ENCODE data around the gene GMDS.

GMDS gene

DNA sequence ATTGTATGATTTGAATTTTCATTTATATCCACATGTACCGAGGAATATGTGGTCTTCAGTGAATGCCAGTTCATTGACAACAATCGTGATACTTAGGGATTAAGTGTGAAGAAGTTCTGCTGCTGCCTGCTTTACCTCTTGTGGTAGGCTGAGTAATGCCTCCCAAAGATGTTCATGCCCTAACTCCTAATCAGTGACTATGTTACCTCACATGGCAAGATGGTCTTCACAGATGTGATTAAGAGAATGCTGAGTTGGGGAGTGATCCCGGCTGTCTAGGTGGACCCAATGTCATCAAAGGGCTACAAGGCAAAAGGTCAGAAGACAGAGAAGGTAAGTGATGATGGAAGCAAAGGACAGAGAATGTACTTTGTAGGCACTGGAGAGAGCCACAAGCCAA lies 454.7 kb downstream of the GMDS start:
- no peak overlapping the region for H2AFZ ChIP-seq (ENCODE audit: low read depth, low read length)
- H3K4me2 ChIP-seq (ENCODE audit: low read length) = no peak overlapping the region
- H3K36me3 ChIP-seq (replicated peaks; ENCODE audit: low read depth, low read length) = no peaks in the 10 kb centered on the region
- TF ChIP-seq, protein P1, sequence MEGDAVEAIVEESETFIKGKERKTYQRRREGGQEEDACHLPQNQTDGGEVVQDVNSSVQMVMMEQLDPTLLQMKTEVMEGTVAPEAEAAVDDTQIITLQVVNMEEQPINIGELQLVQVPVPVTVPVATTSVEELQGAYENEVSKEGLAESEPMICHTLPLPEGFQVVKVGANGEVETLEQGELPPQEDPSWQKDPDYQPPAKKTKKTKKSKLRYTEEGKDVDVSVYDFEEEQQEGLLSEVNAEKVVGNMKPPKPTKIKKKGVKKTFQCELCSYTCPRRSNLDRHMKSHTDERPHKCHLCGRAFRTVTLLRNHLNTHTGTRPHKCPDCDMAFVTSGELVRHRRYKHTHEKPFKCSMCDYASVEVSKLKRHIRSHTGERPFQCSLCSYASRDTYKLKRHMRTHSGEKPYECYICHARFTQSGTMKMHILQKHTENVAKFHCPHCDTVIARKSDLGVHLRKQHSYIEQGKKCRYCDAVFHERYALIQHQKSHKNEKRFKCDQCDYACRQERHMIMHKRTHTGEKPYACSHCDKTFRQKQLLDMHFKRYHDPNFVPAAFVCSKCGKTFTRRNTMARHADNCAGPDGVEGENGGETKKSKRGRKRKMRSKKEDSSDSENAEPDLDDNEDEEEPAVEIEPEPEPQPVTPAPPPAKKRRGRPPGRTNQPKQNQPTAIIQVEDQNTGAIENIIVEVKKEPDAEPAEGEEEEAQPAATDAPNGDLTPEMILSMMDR (IDR thresholded peaks at IDR 0.05; ENCODE audit: low read depth, low read length) = no peak
- TF ChIP-seq EZH2phosphoT487 (IDR thresholded peaks at IDR 0.05; ENCODE audit: low read depth) = no peak
- no peaks in the 10 kb centered on the region for H3K27me3 ChIP-seq (ENCODE audit: low read depth, low read length)
- no peaks in the 10 kb centered on the region for H4K20me1 ChIP-seq (ENCODE audit: insufficient read depth, low read length)
- H3K4me3 ChIP-seq (ENCODE audit: low read length) = no peak overlapping the region
- no peak overlapping the region for H3K27ac ChIP-seq (ENCODE audit: low read length)
- H3K4me1 ChIP-seq (ENCODE audit: low read length) = peaks cover 55% of the 10 kb centered on the region
- H3K9me3 ChIP-seq (ENCODE audit: insufficient read depth, low read length) = no peaks in the 10 kb centered on the region
- no peak overlapping the region for H3K9ac ChIP-seq (ENCODE audit: low read length)
- H3K79me2 ChIP-seq (ENCODE audit: low read length) = no peaks in the 10 kb centered on the region

DNA sequence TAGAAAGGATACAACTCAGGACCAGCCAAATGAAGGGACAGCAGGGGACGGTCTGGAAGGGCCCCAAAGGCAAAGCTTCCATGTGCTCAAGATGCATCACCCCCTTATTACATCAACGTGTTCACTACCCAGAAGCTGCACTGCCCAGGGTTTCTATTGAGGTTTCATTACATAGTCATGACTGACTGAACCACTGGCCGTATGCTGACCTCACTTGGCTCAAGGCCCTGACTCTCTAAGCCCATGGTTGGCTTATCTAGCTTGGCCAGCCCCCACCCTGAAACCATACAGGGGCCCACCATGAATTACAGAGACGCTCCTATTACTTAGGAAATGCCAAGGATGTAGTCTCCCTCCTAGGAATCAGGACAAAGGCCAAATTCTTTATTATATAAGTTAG lies 456.3 kb downstream of the GMDS start:
- Histone ChIP-seq H3K4me3 (ENCODE audit: low read length) (no peak overlapping the region), H3K36me3 (replicated peaks; ENCODE audit: low read depth, low read length) (no peaks in the 10 kb centered on the region), H3K27me3 (ENCODE audit: low read depth, low read length) (no peaks in the 10 kb centered on the region), H3K4me1 (ENCODE audit: low read length) (peaks cover 46% of the 10 kb centered on the region), H3K27ac (ENCODE audit: low read length) (no peak overlapping the region), H3K9ac (ENCODE audit: low read length) (no peak overlapping the region), H3K4me2 (ENCODE audit: low read length) (no peak overlapping the region), H4K20me1 (ENCODE audit: insufficient read depth, low read length) (no peaks in the 10 kb centered on the region), H2AFZ (ENCODE audit: low read depth, low read length) (no peak overlapping the region), H3K9me3 (ENCODE audit: insufficient read depth, low read length) (no peaks in the 10 kb centered on the region), H3K79me2 (ENCODE audit: low read length) (no peaks in the 10 kb centered on the region)
- TF ChIP-seq, protein P1 (IDR thresholded peaks at IDR 0.05; ENCODE audit: low read depth, low read length) = no peak
- no peak for TF ChIP-seq EZH2phosphoT487 (IDR thresholded peaks at IDR 0.05; ENCODE audit: low read depth)

DNA sequence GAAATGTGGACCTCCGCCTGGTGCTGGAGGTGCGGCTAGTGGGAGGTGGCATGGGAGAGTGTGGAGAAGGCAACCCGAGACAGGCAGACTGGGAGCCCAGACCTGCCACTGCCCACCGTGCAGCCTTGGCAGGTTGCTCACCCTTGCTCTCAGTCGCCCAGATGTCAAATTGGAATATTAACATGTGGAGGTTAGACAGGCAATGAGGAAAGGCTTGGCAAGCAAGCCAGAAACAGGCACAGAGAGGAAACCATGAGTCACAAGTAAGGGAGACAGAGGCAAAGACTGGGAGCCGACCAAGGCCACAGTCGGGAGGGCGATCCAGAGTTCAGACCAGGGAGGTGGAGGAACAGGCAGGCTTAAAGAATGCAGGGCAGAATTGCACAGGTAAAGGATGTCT lies 457.5 kb downstream of the GMDS start:
- no peaks in the 10 kb centered on the region for H3K27me3 ChIP-seq (ENCODE audit: low read depth, low read length)
- H3K36me3 ChIP-seq (replicated peaks; ENCODE audit: low read depth, low read length) = no peaks in the 10 kb centered on the region
- H3K4me2 ChIP-seq (ENCODE audit: low read length) = no peak overlapping the region
- no peaks in the 10 kb centered on the region for H4K20me1 ChIP-seq (ENCODE audit: insufficient read depth, low read length)
- H3K4me3 ChIP-seq (ENCODE audit: low read length) = no peak overlapping the region
- H2AFZ ChIP-seq (ENCODE audit: low read depth, low read length) = no peak overlapping the region
- H3K4me1 ChIP-seq (ENCODE audit: low read length) = peaks cover 39% of the 10 kb centered on the region
- TF ChIP-seq EZH2phosphoT487 (IDR thresholded peaks at IDR 0.05; ENCODE audit: low read depth) = no peak
- no peak overlapping the region for H3K27ac ChIP-seq (ENCODE audit: low read length)
- H3K9ac ChIP-seq (ENCODE audit: low read length) = no peak overlapping the region
- H3K9me3 ChIP-seq (ENCODE audit: insufficient read depth, low read length) = no peaks in the 10 kb centered on the region
- H3K79me2 ChIP-seq (ENCODE audit: low read length) = no peaks in the 10 kb centered on the region

DNA sequence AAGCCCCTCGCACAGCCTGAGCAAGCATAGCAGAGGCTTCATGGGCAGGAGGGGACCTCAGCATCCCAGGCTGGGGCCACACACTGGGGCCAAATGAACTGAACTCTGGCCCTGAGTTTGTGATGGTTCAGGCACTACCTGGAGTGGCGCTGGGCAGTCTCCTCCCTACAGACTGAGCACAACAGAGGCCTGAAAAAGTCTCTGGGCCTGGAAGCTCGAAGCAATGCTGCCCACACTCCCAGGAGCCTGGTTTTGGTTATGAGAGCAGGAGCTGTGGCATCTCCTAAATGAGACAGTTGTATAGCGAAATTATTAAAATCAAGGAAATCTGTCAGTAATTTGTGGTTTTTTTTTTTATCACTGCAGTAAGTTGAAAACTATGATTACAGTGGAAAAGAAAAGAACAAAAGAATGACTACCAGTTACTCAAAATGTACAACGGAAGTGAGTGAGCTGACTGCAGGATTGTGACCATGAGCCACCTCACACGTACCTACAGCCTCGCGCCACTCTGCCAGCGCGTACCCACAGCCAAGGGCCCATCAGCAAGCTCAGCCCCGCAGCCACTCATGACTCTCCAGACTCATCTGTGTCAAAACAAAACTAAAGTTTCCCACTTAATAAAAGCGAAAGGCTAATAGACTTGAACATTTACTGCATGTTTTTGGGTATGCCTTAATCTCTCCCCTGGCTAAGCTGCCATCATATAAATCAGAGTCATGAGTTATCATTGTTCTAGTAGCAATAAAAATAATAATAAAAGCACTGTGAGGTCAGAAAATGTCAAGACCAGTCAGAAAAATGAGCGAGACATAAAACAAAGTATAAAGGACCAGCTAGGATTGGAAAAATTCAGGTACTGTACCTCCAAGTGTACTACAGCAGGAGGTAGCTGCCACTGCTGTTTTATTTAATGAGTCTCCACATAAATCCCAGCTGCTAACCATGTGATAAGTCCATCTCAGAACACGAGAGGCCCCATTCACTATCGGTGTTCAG lies 458.7 kb downstream of the GMDS start:
- H4K20me1 ChIP-seq (ENCODE audit: insufficient read depth, low read length) = no peaks in the 10 kb centered on the region
- H3K27me3 ChIP-seq (ENCODE audit: low read depth, low read length) = no peaks in the 10 kb centered on the region
- H3K9ac ChIP-seq (ENCODE audit: low read length) = peak overlapping the region; percentile 63
- peak overlapping the region; percentile 84 for H3K27ac ChIP-seq (ENCODE audit: low read length)
- peaks cover 28% of the 10 kb centered on the region for H3K4me1 ChIP-seq (ENCODE audit: low read length)
- H2AFZ ChIP-seq (ENCODE audit: low read depth, low read length) = peak overlapping the region; percentile 81
- TF ChIP-seq, protein P1 (IDR thresholded peaks at IDR 0.05; ENCODE audit: low read depth, low read length) = no peak
- no peak for TF ChIP-seq EZH2phosphoT487 (IDR thresholded peaks at IDR 0.05; ENCODE audit: low read depth)
- H3K36me3 ChIP-seq (replicated peaks; ENCODE audit: low read depth, low read length) = no peaks in the 10 kb centered on the region
- H3K9me3 ChIP-seq (ENCODE audit: insufficient read depth, low read length) = no peaks in the 10 kb centered on the region
- H3K4me3 ChIP-seq (ENCODE audit: low read length) = peak overlapping the region; percentile 27; the same call in 1 of the 2 replicates
- H3K4me2 ChIP-seq (ENCODE audit: low read length) = peak overlapping the region; percentile 71
- H3K79me2 ChIP-seq (ENCODE audit: low read length) = no peaks in the 10 kb centered on the region

Data from OCI-LY3 (cell line).